HepG2 (cell line): Measurements from ENCODE around the gene KRTAP10-5. TPM values are rescaled to one million over a fixed set of nuclear protein-coding genes. Genes with fewer than 3 reads are reported as not detected.

Source experiments
- ARNT ChIP-seq: fragments of 450-650 bp; IDR thresholded peaks from 2 replicates; pipeline ENCODE4 v1.6.1; 2017
- DNMT3B ChIP-seq: conservative IDR thresholded peaks from 2 replicates; pipeline ENCODE4 v1.6.1; 2016; ENCODE audit warnings: missing biosample characterization, control low read depth
- ETV5 ChIP-seq: IDR thresholded peaks from 2 replicates; pipeline ENCODE4 v1.6.1; 2018; ENCODE audit warnings: missing biosample characterization, missing genetic modification reagents, inconsistent platforms, borderline replicate concordance
- EZH2 ChIP-seq: conservative IDR thresholded peaks from 2 replicates; pipeline ENCODE4 v1.6.1; 2012; ENCODE audit warnings: mild to moderate bottlenecking, low read depth, low read length, moderate library complexity
- FOXP1 ChIP-seq, 2 experiments: fragments of 450-650 bp in 1 of 2; IDR thresholded peaks; 2 replicates each; pipeline ENCODE4 v1.6.1; 2017 to 2018; ENCODE audit warnings: antibody characterized with exemption in 1 of 2
- HDAC1 ChIP-seq: sonication (generic); formaldehyde crosslinking; IDR thresholded peaks from 2 replicates; pipeline ENCODE4 v1.5.1; 2020; ENCODE audit warnings: mild to moderate bottlenecking, missing genetic modification reagents
- JUN ChIP-seq: sonication (generic); formaldehyde crosslinking; IDR thresholded peaks from 2 replicates; pipeline ENCODE4 v1.4.0; 2020; ENCODE audit warnings: mild to moderate bottlenecking, missing genetic modification reagents
- JUND ChIP-seq: sonication (generic); formaldehyde crosslinking; IDR thresholded peaks from 2 replicates; pipeline ENCODE4 v1.8.0; 2022; ENCODE audit warnings: mild to moderate bottlenecking, missing genetic modification reagents
- KLF12 ChIP-seq: sonication (generic); formaldehyde crosslinking; IDR thresholded peaks from 2 replicates; pipeline ENCODE4 v1.4.0; 2020; ENCODE audit warnings: missing genetic modification reagents, borderline replicate concordance
- MEIS1 ChIP-seq: sonication (generic); formaldehyde crosslinking; IDR thresholded peaks from 2 replicates; pipeline ENCODE4 v1.9.0; 2021; ENCODE audit warnings: mild to moderate bottlenecking, missing genetic modification reagents, moderate library complexity, borderline replicate concordance
- NFIC ChIP-seq: IDR thresholded peaks from 2 replicates; pipeline ENCODE4 v1.6.1; 2012; ENCODE audit warnings: mild to moderate bottlenecking, low read length, inconsistent platforms
- NPAS2 ChIP-seq: sonication (generic); formaldehyde crosslinking; IDR thresholded peaks from 2 replicates; pipeline ENCODE4 v1.8.0; 2022; ENCODE audit warnings: mild to moderate bottlenecking, missing genetic modification reagents, borderline replicate concordance
- NR2F1 ChIP-seq, 2 experiments: fragments of 450-650 bp in 1 of 2; formaldehyde crosslinking in 1 of 2; IDR thresholded peaks; 2 replicates each; pipeline versions ENCODE4 v1.5.0 to v1.6.1; 2016 to 2020; ENCODE audit warnings: mild to moderate bottlenecking in 1 of 2, missing compliant biosample characterization in 1 of 2, missing genetic modification reagents in 1 of 2, moderate library complexity in 1 of 2
- RAD21 ChIP-seq: fragments of 450-650 bp; formaldehyde crosslinking; IDR thresholded peaks from 2 replicates; pipeline ENCODE4 v1.5.0; 2020; ENCODE audit warnings: mild to moderate bottlenecking
- RBM22 ChIP-seq: fragments of 200-400 bp; formaldehyde crosslinking; optimal IDR thresholded peaks from 2 replicates; pipeline ENCODE3; 2017; ENCODE audit warnings: mild to moderate bottlenecking, low read length, moderate library complexity
- REXO4 ChIP-seq: sonication (generic); formaldehyde crosslinking; IDR thresholded peaks from 2 replicates; pipeline ENCODE4 v1.8.0; 2022; ENCODE audit warnings: missing genetic modification reagents, mild to moderate bottlenecking, borderline replicate concordance
- SPEN ChIP-seq: sonication (generic); formaldehyde crosslinking; IDR thresholded peaks from 2 replicates; pipeline ENCODE4 v1.5.1; 2020; ENCODE audit warnings: low read depth, mild to moderate bottlenecking, missing genetic modification reagents
- STAT5B ChIP-seq: sonication (generic); formaldehyde crosslinking; IDR thresholded peaks from 2 replicates; pipeline ENCODE4 v1.4.0; 2020; ENCODE audit warnings: missing genetic modification reagents
- ZKSCAN5 ChIP-seq: sonication (generic); formaldehyde crosslinking; IDR thresholded peaks from 2 replicates; pipeline ENCODE4 v1.5.1; 2020; ENCODE audit warnings: mild to moderate bottlenecking, missing genetic modification reagents
- ZNF18 ChIP-seq: sonication (generic); formaldehyde crosslinking; IDR thresholded peaks from 2 replicates; pipeline ENCODE4 v1.8.0; 2022; ENCODE audit warnings: mild to moderate bottlenecking, missing genetic modification reagents; ENCODE audit not compliant: insufficient replicate concordance
- ZNF383 ChIP-seq: sonication (generic); formaldehyde crosslinking; IDR thresholded peaks from 2 replicates; pipeline ENCODE4 v1.4.0; 2020; ENCODE audit warnings: missing genetic modification reagents, mild to moderate bottlenecking, borderline replicate concordance
- ZNF431 ChIP-seq: sonication (generic); formaldehyde crosslinking; IDR thresholded peaks from 2 replicates; pipeline ENCODE4 v1.9.0; 2022; ENCODE audit warnings: missing genetic modification reagents, low read depth, mild to moderate bottlenecking, borderline replicate concordance
- ZNF557 ChIP-seq: sonication (generic); formaldehyde crosslinking; IDR thresholded peaks from 2 replicates; pipeline ENCODE4 v1.4.0; 2020; ENCODE audit warnings: missing genetic modification reagents
- ZNF839 ChIP-seq: sonication (generic); formaldehyde crosslinking; IDR thresholded peaks from 2 replicates; pipeline ENCODE4 v1.4.0; 2020; ENCODE audit warnings: missing genetic modification reagents, mild to moderate bottlenecking, borderline replicate concordance
- polyA plus RNA-seq, 8 experiments: library from polyadenylated mRNA; depleted of rRNA in 3 of 8; stranded (reverse) in 7 of 8; unstranded in 1 of 8; fragments of >200 nt; fragmentation: Illumina TruSeq in 4 of 8; extraction: Trizol in 4 of 8; gene quantifications; 2 replicates each; pipeline versions ENCODE4 v1.2.1 to v1.2.3, GENCODE V29; 2011 to 2016; ENCODE audit warnings: low read depth in 4 of 8, missing spikeins in 1 of 8, mixed read lengths in 1 of 8; ENCODE audit not compliant: insufficient read depth in 1 of 8
- total RNA-seq, 5 experiments: library from RNA; depleted of rRNA; stranded (reverse); fragments of >200 nt; fragmentation: Illumina TruSeq; extraction: Trizol; gene quantifications; 2 replicates each; pipeline ENCODE4 v1.2.3, GENCODE V29; 2016; ENCODE audit warnings: low read depth in 1 of 5
- TF ChIP-seq, protein P1 (sequence below): sonication (generic); formaldehyde crosslinking; IDR thresholded peaks from 2 replicates; pipeline ENCODE4 v1.5.1; 2020; ENCODE audit warnings: missing genetic modification reagents, mild to moderate bottlenecking, borderline replicate concordance

KRTAP10-5 gene
- total and polyA plus RNA-seq, 2 of the 13 experiments (the other 11 are each of a cell fraction or from before 2014, with no cell fraction given), result not detected

- TF ChIP-seq, protein P1, sequence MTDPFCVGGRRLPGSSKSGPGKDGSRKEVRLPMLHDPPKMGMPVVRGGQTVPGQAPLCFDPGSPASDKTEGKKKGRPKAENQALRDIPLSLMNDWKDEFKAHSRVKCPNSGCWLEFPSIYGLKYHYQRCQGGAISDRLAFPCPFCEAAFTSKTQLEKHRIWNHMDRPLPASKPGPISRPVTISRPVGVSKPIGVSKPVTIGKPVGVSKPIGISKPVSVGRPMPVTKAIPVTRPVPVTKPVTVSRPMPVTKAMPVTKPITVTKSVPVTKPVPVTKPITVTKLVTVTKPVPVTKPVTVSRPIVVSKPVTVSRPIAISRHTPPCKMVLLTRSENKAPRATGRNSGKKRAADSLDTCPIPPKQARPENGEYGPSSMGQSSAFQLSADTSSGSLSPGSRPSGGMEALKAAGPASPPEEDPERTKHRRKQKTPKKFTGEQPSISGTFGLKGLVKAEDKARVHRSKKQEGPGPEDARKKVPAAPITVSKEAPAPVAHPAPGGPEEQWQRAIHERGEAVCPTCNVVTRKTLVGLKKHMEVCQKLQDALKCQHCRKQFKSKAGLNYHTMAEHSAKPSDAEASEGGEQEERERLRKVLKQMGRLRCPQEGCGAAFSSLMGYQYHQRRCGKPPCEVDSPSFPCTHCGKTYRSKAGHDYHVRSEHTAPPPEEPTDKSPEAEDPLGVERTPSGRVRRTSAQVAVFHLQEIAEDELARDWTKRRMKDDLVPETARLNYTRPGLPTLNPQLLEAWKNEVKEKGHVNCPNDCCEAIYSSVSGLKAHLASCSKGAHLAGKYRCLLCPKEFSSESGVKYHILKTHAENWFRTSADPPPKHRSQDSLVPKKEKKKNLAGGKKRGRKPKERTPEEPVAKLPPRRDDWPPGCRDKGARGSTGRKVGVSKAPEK (CRISPR knock-in tag), result no peak
- TF ChIP-seq DNMT3B (no peak), NPAS2 (CRISPR knock-in tag) (no peak), EZH2 (no peak), ZNF557 (CRISPR knock-in tag) (0 out of 2 replicates have a peak, but pooled peaks have one; percentile 29), SPEN (no peak), RBM22 (no peak), RAD21 (no peak), HDAC1 (peak; percentile 69), ZNF431 (CRISPR knock-in tag) (no peak; the same call in 1 of the 2 replicates), NFIC (no peak), NR2F1 (CRISPR knock-in tag; IDR thresholded peaks at IDR 0.05) (no peak; a peak in 1 of 4 replicates), ETV5 (CRISPR knock-in tag) (no peak; the same call in 1 of the 2 replicates), REXO4 (CRISPR knock-in tag) (no peak), JUND (CRISPR knock-in tag) (no peak), ZNF839 (no peak; the same call in 1 of the 2 replicates), ZNF383 (CRISPR knock-in tag) (no peak), ARNT (no peak), JUN (CRISPR knock-in tag) (no peak), FOXP1 (IDR thresholded peaks at IDR 0.05) (no peak), FOXP1 (CRISPR knock-in tag; IDR thresholded peaks at IDR 0.05) (no peak), ZKSCAN5 (CRISPR knock-in tag) (no peak), MEIS1 (CRISPR knock-in tag) (no peak), ZNF18 (CRISPR knock-in tag) (no peak), KLF12 (CRISPR knock-in tag) (no peak), STAT5B (no peak)
These were observed 5.7 kb downstream of the KRTAP10-5 start (continued) for GRCh38 chr21:44574457-44575306.
